GM23338 (cell line): ENCODE measurements around the gene COX7B.
"Not testable (repeated sequence)": the region's sequence is repeated elsewhere in the genome, so short reads cannot be mapped to it uniquely, and the experiment has no call there.

ENCODE experiments used
- CREB1 ChIP-seq: fragments of 250-450 bp; sonication (Bioruptor Pico); IDR thresholded peaks from 2 replicates; pipeline ENCODE4 v1.5.0; 2020; ENCODE audit warnings: low read depth, mild to moderate bottlenecking, moderate library complexity
- EZH2 ChIP-seq: fragments of 200-600 bp; sonication (generic); IDR thresholded peaks from one replicate; pipeline ENCODE4 v1.8.0; 2017; ENCODE audit warnings: antibody characterized with exemption, mild to moderate bottlenecking, low read depth; ENCODE audit not compliant: unreplicated experiment
- JUNB ChIP-seq: IDR thresholded peaks from one replicate; pipeline ENCODE4 v1.6.1; 2016; ENCODE audit warnings: antibody characterized with exemption; ENCODE audit not compliant: unreplicated experiment
- POLR2AphosphoS5 ChIP-seq: IDR thresholded peaks from 2 replicates; pipeline ENCODE4 v1.6.1; 2016; ENCODE audit warnings: antibody characterized with exemption, low read depth
- TF ChIP-seq, protein P1 (sequence below), 2 experiments: fragments of 200-600 bp in 1 of 2; sonication (generic) in 1 of 2; conservative IDR thresholded peaks; 2 replicates each; pipeline versions ENCODE4 v1.5.1 to v1.6.1; 2016 to 2017; ENCODE audit warnings: antibody characterized with exemption in 2 of 2, low read depth in 2 of 2, mild to moderate bottlenecking in 2 of 2, moderate library complexity in 1 of 2
- TF ChIP-seq, protein P2 (sequence below): IDR thresholded peaks from one replicate; pipeline ENCODE4 v1.6.1; 2018; ENCODE audit warnings: antibody characterized with exemption; ENCODE audit not compliant: unreplicated experiment
- TF ChIP-seq, protein P3 (sequence below): IDR thresholded peaks from 2 replicates; pipeline ENCODE4 v1.6.1; 2016; ENCODE audit warnings: antibody characterized with exemption

DNA sequence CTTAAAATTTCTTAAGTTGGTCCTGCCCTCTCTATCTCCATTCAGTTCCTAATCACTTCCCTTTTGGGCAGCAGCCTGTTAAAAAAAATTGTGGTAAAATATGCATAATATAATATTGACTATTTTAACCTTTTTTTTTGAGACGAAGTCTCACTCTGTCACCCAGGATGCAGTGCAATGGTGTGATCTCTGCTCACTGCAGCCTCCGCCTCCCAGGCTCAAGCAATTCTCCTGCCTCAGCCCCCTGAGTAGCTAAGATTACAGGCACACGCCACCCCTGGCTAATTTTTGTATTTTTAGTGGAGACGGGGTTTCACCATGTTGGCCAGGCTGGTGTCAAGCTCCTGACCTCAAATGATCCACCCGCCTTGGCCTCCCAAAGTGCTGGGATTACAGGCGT is 20.1 kb downstream of the COX7B start:
- TF ChIP-seq, protein P1, sequence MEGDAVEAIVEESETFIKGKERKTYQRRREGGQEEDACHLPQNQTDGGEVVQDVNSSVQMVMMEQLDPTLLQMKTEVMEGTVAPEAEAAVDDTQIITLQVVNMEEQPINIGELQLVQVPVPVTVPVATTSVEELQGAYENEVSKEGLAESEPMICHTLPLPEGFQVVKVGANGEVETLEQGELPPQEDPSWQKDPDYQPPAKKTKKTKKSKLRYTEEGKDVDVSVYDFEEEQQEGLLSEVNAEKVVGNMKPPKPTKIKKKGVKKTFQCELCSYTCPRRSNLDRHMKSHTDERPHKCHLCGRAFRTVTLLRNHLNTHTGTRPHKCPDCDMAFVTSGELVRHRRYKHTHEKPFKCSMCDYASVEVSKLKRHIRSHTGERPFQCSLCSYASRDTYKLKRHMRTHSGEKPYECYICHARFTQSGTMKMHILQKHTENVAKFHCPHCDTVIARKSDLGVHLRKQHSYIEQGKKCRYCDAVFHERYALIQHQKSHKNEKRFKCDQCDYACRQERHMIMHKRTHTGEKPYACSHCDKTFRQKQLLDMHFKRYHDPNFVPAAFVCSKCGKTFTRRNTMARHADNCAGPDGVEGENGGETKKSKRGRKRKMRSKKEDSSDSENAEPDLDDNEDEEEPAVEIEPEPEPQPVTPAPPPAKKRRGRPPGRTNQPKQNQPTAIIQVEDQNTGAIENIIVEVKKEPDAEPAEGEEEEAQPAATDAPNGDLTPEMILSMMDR (conservative IDR thresholded peaks at IDR 0.05; ENCODE audit: low read depth in 2 of 2): not testable (repeated sequence)
- TF ChIP-seq EZH2; CREB1 (CRISPR knock-in tag); POLR2AphosphoS5; JUNB: not testable (repeated sequence)
- TF ChIP-seq, protein P2, sequence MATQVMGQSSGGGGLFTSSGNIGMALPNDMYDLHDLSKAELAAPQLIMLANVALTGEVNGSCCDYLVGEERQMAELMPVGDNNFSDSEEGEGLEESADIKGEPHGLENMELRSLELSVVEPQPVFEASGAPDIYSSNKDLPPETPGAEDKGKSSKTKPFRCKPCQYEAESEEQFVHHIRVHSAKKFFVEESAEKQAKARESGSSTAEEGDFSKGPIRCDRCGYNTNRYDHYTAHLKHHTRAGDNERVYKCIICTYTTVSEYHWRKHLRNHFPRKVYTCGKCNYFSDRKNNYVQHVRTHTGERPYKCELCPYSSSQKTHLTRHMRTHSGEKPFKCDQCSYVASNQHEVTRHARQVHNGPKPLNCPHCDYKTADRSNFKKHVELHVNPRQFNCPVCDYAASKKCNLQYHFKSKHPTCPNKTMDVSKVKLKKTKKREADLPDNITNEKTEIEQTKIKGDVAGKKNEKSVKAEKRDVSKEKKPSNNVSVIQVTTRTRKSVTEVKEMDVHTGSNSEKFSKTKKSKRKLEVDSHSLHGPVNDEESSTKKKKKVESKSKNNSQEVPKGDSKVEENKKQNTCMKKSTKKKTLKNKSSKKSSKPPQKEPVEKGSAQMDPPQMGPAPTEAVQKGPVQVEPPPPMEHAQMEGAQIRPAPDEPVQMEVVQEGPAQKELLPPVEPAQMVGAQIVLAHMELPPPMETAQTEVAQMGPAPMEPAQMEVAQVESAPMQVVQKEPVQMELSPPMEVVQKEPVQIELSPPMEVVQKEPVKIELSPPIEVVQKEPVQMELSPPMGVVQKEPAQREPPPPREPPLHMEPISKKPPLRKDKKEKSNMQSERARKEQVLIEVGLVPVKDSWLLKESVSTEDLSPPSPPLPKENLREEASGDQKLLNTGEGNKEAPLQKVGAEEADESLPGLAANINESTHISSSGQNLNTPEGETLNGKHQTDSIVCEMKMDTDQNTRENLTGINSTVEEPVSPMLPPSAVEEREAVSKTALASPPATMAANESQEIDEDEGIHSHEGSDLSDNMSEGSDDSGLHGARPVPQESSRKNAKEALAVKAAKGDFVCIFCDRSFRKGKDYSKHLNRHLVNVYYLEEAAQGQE: not testable (repeated sequence)
- TF ChIP-seq, protein P3, sequence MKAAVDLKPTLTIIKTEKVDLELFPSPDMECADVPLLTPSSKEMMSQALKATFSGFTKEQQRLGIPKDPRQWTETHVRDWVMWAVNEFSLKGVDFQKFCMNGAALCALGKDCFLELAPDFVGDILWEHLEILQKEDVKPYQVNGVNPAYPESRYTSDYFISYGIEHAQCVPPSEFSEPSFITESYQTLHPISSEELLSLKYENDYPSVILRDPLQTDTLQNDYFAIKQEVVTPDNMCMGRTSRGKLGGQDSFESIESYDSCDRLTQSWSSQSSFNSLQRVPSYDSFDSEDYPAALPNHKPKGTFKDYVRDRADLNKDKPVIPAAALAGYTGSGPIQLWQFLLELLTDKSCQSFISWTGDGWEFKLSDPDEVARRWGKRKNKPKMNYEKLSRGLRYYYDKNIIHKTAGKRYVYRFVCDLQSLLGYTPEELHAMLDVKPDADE: not testable (repeated sequence)
